ENCODE measurements around the gene C2orf69.

Gene C2orf69

GRCh38 chr2:199958014-199958413, 46.9 kb downstream of the C2orf69 start:
- Histone ChIP-seq H3K27ac (ENCODE audit: low read depth, low read length, poor library complexity, severe bottlenecking) (no peak overlapping the region), H3K27me3 (ENCODE audit: insufficient read depth, low read length) (no peaks in the 10 kb centered on the region), H3K4me3 (ENCODE audit: low read depth, low read length, poor library complexity, severe bottlenecking) (no peak overlapping the region), H2AFZ (ENCODE audit: low read length) (no peak overlapping the region), H3K36me3 (ENCODE audit: insufficient read depth, low read length) (peaks cover 46% of the 10 kb centered on the region), H3K79me2 (ENCODE audit: insufficient read depth, low read length) (peaks cover 34% of the 10 kb centered on the region), H3F3A (ENCODE audit: insufficient read depth, low read length) (no peaks in the 10 kb centered on the region), H3K9me2 (ENCODE audit: low read depth, low read length) (no peaks in the 10 kb centered on the region), H3K4me1 (ENCODE audit: insufficient read depth, low read length, severe bottlenecking) (peaks cover 34% of the 10 kb centered on the region), H3K4me2 (ENCODE audit: low read length) (no peak overlapping the region), H3K9me3 (ENCODE audit: low read length) (no peaks in the 10 kb centered on the region), H3K9ac (ENCODE audit: low read length) (no peak overlapping the region), H4K20me1 (ENCODE audit: insufficient read depth, low read length) (no peaks in the 10 kb centered on the region)
- TF ChIP-seq CTCF (IDR thresholded peaks at IDR 0.05; ENCODE audit: low read length) (no peak), EZH2 (IDR thresholded peaks at IDR 0.05; ENCODE audit: borderline replicate concordance, low read length) (no peak)

DNA sequence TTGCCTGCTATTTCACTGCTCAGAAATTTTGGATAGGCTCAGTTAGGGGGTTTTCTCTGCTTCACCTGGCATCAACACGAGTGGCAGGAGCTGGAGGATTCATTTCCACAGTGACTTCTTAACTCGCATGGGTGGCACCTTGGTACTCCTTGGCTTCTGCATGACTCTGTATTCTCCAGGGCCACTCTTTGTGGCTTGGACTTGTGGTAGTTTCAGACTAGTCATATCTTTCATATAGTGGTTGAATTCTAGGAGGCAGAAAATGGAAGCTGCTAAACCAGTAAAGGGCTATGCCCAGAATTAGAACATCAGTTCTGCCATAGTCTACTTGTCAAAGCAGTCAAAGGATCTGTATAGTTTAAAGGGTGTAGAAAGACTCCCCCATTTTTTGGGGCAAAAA, 51.1 kb downstream of the C2orf69 start:
- no peaks in the 10 kb centered on the region for H3K9me2 ChIP-seq (ENCODE audit: low read depth, low read length)
- H3K36me3 ChIP-seq (ENCODE audit: insufficient read depth, low read length): peaks cover 75% of the 10 kb centered on the region
- peaks cover 6% of the 10 kb centered on the region for H3K4me1 ChIP-seq (ENCODE audit: insufficient read depth, low read length, severe bottlenecking)
- TF ChIP-seq EZH2 (IDR thresholded peaks at IDR 0.05; ENCODE audit: borderline replicate concordance, low read length): no peak
- no peak for TF ChIP-seq CTCF (IDR thresholded peaks at IDR 0.05; ENCODE audit: low read length)
- no peak overlapping the region for H2AFZ ChIP-seq (ENCODE audit: low read length)
- H4K20me1 ChIP-seq (ENCODE audit: insufficient read depth, low read length): no peaks in the 10 kb centered on the region
- H3K9ac ChIP-seq (ENCODE audit: low read length): no peak overlapping the region
- H3F3A ChIP-seq (ENCODE audit: insufficient read depth, low read length): no peaks in the 10 kb centered on the region
- no peak overlapping the region for H3K27ac ChIP-seq (ENCODE audit: low read depth, low read length, poor library complexity, severe bottlenecking)
- no peak overlapping the region for H3K4me2 ChIP-seq (ENCODE audit: low read length)
- H3K9me3 ChIP-seq (ENCODE audit: low read length): no peaks in the 10 kb centered on the region
- no peaks in the 10 kb centered on the region for H3K27me3 ChIP-seq (ENCODE audit: insufficient read depth, low read length)
- no peaks in the 10 kb centered on the region for H3K79me2 ChIP-seq (ENCODE audit: insufficient read depth, low read length)
- H3K4me3 ChIP-seq (ENCODE audit: low read depth, low read length, poor library complexity, severe bottlenecking): no peak overlapping the region

DNA sequence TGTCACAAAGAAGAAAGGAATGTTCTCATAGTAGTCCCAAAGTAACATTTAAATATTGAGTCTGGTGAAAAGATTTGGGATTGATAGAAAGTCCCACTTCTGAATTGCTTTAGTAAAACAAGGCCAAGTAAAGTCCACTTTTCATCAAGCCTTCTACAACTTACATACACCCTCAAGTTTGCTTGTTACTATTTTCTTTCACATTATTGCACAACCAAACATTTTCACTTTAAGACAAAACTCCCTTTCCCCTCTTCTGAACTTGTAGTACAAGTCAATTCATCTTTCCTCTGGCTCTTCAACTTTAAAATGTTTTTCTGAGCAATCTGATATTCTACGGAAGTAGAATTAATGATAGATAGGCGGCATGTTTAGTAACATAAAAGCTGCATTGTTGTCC, 55.3 kb downstream of the C2orf69 start:
- Histone ChIP-seq H3K27me3 (ENCODE audit: insufficient read depth, low read length) (no peaks in the 10 kb centered on the region), H3K4me3 (ENCODE audit: low read depth, low read length, poor library complexity, severe bottlenecking) (no peak overlapping the region), H3K4me1 (ENCODE audit: insufficient read depth, low read length, severe bottlenecking) (no peaks in the 10 kb centered on the region), H3K36me3 (ENCODE audit: insufficient read depth, low read length) (peaks cover 46% of the 10 kb centered on the region), H3K9me2 (ENCODE audit: low read depth, low read length) (no peaks in the 10 kb centered on the region), H3K27ac (ENCODE audit: low read depth, low read length, poor library complexity, severe bottlenecking) (no peak overlapping the region), H3F3A (ENCODE audit: insufficient read depth, low read length) (no peaks in the 10 kb centered on the region), H4K20me1 (ENCODE audit: insufficient read depth, low read length) (no peaks in the 10 kb centered on the region), H3K9me3 (ENCODE audit: low read length) (no peaks in the 10 kb centered on the region), H2AFZ (ENCODE audit: low read length) (no peak overlapping the region), H3K9ac (ENCODE audit: low read length) (no peak overlapping the region), H3K79me2 (ENCODE audit: insufficient read depth, low read length) (no peaks in the 10 kb centered on the region), H3K4me2 (ENCODE audit: low read length) (no peak overlapping the region)
- no peak for TF ChIP-seq EZH2 (IDR thresholded peaks at IDR 0.05; ENCODE audit: borderline replicate concordance, low read length)

DNA sequence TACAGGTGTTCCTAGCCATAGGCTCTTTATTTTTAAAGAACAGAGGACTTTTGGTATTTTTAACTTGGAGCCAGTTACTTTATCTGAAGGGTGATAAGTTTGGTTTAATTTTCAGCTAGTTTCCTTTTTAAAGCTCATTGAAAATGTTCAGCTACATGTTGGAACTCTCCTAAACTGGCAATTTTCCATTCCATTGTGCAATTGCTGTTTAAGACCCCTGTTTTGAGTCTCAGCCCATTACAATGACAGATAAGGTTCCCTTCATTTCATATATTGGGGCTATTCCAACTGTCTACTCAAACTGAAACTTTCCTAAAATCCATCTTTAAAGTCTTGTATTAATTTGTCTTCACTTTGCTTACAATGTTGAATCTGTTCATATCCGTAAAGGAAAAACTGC, 55.9 kb downstream of the C2orf69 start:
- no peak overlapping the region for H3K4me3 ChIP-seq (ENCODE audit: low read depth, low read length, poor library complexity, severe bottlenecking)
- no peaks in the 10 kb centered on the region for H3K9me2 ChIP-seq (ENCODE audit: low read depth, low read length)
- no peaks in the 10 kb centered on the region for H3K9me3 ChIP-seq (ENCODE audit: low read length)
- H3K4me2 ChIP-seq (ENCODE audit: low read length): no peak overlapping the region
- H4K20me1 ChIP-seq (ENCODE audit: insufficient read depth, low read length): no peaks in the 10 kb centered on the region
- no peak overlapping the region for H3K27ac ChIP-seq (ENCODE audit: low read depth, low read length, poor library complexity, severe bottlenecking)
- H3K4me1 ChIP-seq (ENCODE audit: insufficient read depth, low read length, severe bottlenecking): no peaks in the 10 kb centered on the region
- H3F3A ChIP-seq (ENCODE audit: insufficient read depth, low read length): no peaks in the 10 kb centered on the region
- no peaks in the 10 kb centered on the region for H3K79me2 ChIP-seq (ENCODE audit: insufficient read depth, low read length)
- TF ChIP-seq EZH2 (IDR thresholded peaks at IDR 0.05; ENCODE audit: borderline replicate concordance, low read length): no peak
- no peak for TF ChIP-seq CTCF (IDR thresholded peaks at IDR 0.05; ENCODE audit: low read length)
- H3K9ac ChIP-seq (ENCODE audit: low read length): no peak overlapping the region
- no peak overlapping the region for H2AFZ ChIP-seq (ENCODE audit: low read length)
- no peaks in the 10 kb centered on the region for H3K27me3 ChIP-seq (ENCODE audit: insufficient read depth, low read length)
- peaks cover 41% of the 10 kb centered on the region for H3K36me3 ChIP-seq (ENCODE audit: insufficient read depth, low read length)

Measured in OCI-LY1 (cell line).